Measurements from ENCODE around the gene KIAA0825. TPM values are rescaled to one million over a fixed set of nuclear protein-coding genes. Genes with fewer than 3 reads are reported as not detected.

Gene KIAA0825
- total and polyA plus RNA-seq, 2 of the 8 experiments (the other 6 are each of a cell fraction or from before 2014, with no cell fraction given): 0.60 to 1.0 TPM

GRCh38 chr5:94422812-94423211, 195.6 kb downstream of the KIAA0825 start:
- Histone ChIP-seq H4K20me1 (replicated peaks in 1 of 2; ENCODE audit: control insufficient read depth in 1 of 2, insufficient read depth in 2 of 2, low read length in 2 of 2) (no peaks in the 10 kb centered on the region), H3K14ac (ENCODE audit: insufficient read length) (no peak overlapping the region), H2BK12ac (ENCODE audit: low read depth, low read length) (no peak overlapping the region), H3K27me3 (replicated peaks in 1 of 4; ENCODE audit: control insufficient read depth in 3 of 4, extremely low read depth in 1 of 4, insufficient read depth in 3 of 4, low read length in 3 of 4) (no peaks in the 10 kb centered on the region), H3K56ac (replicated peaks; ENCODE audit: insufficient read length, low read depth, low read length) (no peak overlapping the region), H2AFZ (ENCODE audit: low read length) (0 out of 2 replicates have a peak overlapping the region, but pooled peaks have one; percentile 48), H2BK15ac (ENCODE audit: low read length) (no peak overlapping the region), H4K8ac (ENCODE audit: extremely low read depth, insufficient read depth, low read length) (no peak overlapping the region), H3K79me1 (ENCODE audit: low read depth, low read length) (no peaks in the 10 kb centered on the region), H3K36me3 (ENCODE audit: control insufficient read depth in 2 of 4, insufficient read depth in 4 of 4, low read length in 3 of 4) (no peaks in the 10 kb centered on the region), H3K23me2 (ENCODE audit: low read depth, low read length) (no peaks in the 10 kb centered on the region), H3K4me3 (ENCODE audit: extremely low read depth in 1 of 4, insufficient read depth in 2 of 4, low read depth in 3 of 4, low read length in 4 of 4) (no peak overlapping the region), H3K4me1 (replicated peaks in 1 of 4; ENCODE audit: control insufficient read depth in 3 of 4, insufficient read depth in 4 of 4, low read length in 3 of 4) (no peaks in the 10 kb centered on the region; a peak in 1 of 7 replicates), H3K9ac (replicated peaks in 1 of 4; ENCODE audit: extremely low read depth in 1 of 4, low read depth in 3 of 4, low read length in 3 of 4) (no peak overlapping the region), H3K23ac (ENCODE audit: insufficient read length) (no peak overlapping the region), H2BK5ac (ENCODE audit: low read depth, low read length) (no peak overlapping the region), H3K4ac (replicated peaks; ENCODE audit: insufficient read length, low read depth, low read length) (no peak overlapping the region), H3K79me2 (ENCODE audit: control insufficient read depth in 1 of 2, insufficient read depth in 2 of 2, low read length in 2 of 2) (no peaks in the 10 kb centered on the region), H2BK20ac (ENCODE audit: low read length) (no peak overlapping the region), H3K27ac (ENCODE audit: low read depth, low read length) (no peak overlapping the region), H3K18ac (ENCODE audit: extremely low read depth, low read length) (no peak overlapping the region), H4K91ac (replicated peaks; ENCODE audit: insufficient read length, low read length) (no peak overlapping the region), H2AK5ac (ENCODE audit: low read depth, low read length) (no peak overlapping the region), H3K4me2 (ENCODE audit: insufficient read depth in 1 of 2, low read depth in 2 of 2, low read length in 2 of 2) (no peak overlapping the region), H2BK120ac (replicated peaks; ENCODE audit: low read depth, low read length) (no peak overlapping the region), H4K5ac (ENCODE audit: insufficient read length, low read depth, low read length) (no peak overlapping the region), H3K9me3 (ENCODE audit: insufficient read depth in 2 of 2, low read depth in 1 of 2, low read length in 1 of 2) (no peaks in the 10 kb centered on the region)
- WGBS, 2 experiments (ENCODE audit: extremely low coverage in 1 of 2, insufficient coverage in 1 of 2, insufficient read length in 1 of 2, insufficient replicate concordance in 2 of 2, low coverage in 1 of 2, low lambda C conversion rate in 2 of 2, missing lambda C conversion rate in 1 of 2): 84% methylated on average over 3 of the region's 3 CpGs; no CpG with 5 or more reads in 1 of the 2 experiments
- ChIA-PET POLR2A (ENCODE audit: partially characterized antibody) (interaction anchor here (1.1 kb wide), 1 partner anchor 67 kb away, joined by 3 read pairs; no protein-coding TSS in a partner anchor), CTCF (ENCODE audit: partially characterized antibody) (no interaction called here)
- FAIRE-seq: no peak
- DNase-seq (ENCODE audit: low read depth in 1 of 2, low spot score in 2 of 2): no peak
- TF ChIP-seq CHD1 (IDR thresholded peaks at IDR 0.05; ENCODE audit: low read depth, low read length): no peak
- no peak for TF ChIP-seq ATF3 (IDR thresholded peaks at IDR 0.05; ENCODE audit: insufficient read depth, low read depth, low read length)
- TF ChIP-seq YY1 (IDR thresholded peaks at IDR 0.05; ENCODE audit: low read depth, low read length): no peak
- TF ChIP-seq GTF2F1 (IDR thresholded peaks at IDR 0.05; ENCODE audit: borderline replicate concordance, low read depth, low read length): no peak
- no peak for TF ChIP-seq SP1 (IDR thresholded peaks at IDR 0.05; ENCODE audit: low read depth, low read length)
- no peak for TF ChIP-seq ZNF274 (IDR thresholded peaks at IDR 0.05; ENCODE audit: borderline replicate concordance, extremely low read depth, low read length)
- no peak for TF ChIP-seq RFX5 (IDR thresholded peaks at IDR 0.05; ENCODE audit: borderline replicate concordance, low read depth, low read length)
- TF ChIP-seq HDAC2 (IDR thresholded peaks at IDR 0.05; ENCODE audit: borderline replicate concordance in 1 of 2, low read depth in 2 of 2, low read length in 2 of 2): no peak
- TF ChIP-seq ATF2 (IDR thresholded peaks at IDR 0.05; ENCODE audit: low read length): no peak
- no peak for TF ChIP-seq NANOG (IDR thresholded peaks at IDR 0.05; ENCODE audit: insufficient read depth, low read depth, low read length, poor library complexity, severe bottlenecking)
- TF ChIP-seq POLR2AphosphoS5 (IDR thresholded peaks at IDR 0.05; ENCODE audit: low read depth, low read length): no peak
- no peak for TF ChIP-seq GABPA (IDR thresholded peaks at IDR 0.05; ENCODE audit: borderline replicate concordance, insufficient read depth, low read length)
